Calu3 (cell line): ENCODE results near the gene RFTN2. TPM values are rescaled to one million over a fixed set of nuclear protein-coding genes. Genes with fewer than 3 reads are reported as not detected.

Source experiments
- BruUV-seq: library from RNA; stranded (reverse); fragments of 400-500 nt; replicated peaks from 2 replicates; lab custom pipeline; 2021; lab: Mats Ljungman, UMichigan
- CTCF ChIA-PET: fragments of 300-600 bp; sonication (Branson Sonifier 250); formaldehyde crosslinking; loops from one replicate; lab custom pipeline; 2022; ENCODE audit warnings: antibody characterized with exemption; lab: Charles Lee
- DNase-seq: peaks from one replicate; pipeline ENCODE4 v3.0.0; 2022
- H3K27ac Mint-ChIP-seq: one replicate; pipeline ENCODE4 v1.8.0; 2022; ENCODE audit warnings: mixed read lengths; ENCODE audit not compliant: unreplicated experiment
- H3K27me3 Mint-ChIP-seq: one replicate; pipeline ENCODE4 v1.8.0; 2022; ENCODE audit warnings: mixed read lengths; ENCODE audit not compliant: unreplicated experiment
- H3K36me3 Mint-ChIP-seq: one replicate; pipeline ENCODE4 v1.8.0; 2022; ENCODE audit warnings: mild to moderate bottlenecking, moderate library complexity, mixed read lengths; ENCODE audit not compliant: insufficient read depth, unreplicated experiment
- H3K4me1 Mint-ChIP-seq: one replicate; pipeline ENCODE4 v1.8.0; 2022; ENCODE audit warnings: mild to moderate bottlenecking, low read depth, mixed read lengths; ENCODE audit not compliant: unreplicated experiment
- H3K4me3 Mint-ChIP-seq: one replicate; pipeline ENCODE4 v1.8.0; 2022; ENCODE audit warnings: mild to moderate bottlenecking, low read depth, moderate library complexity, mixed read lengths; ENCODE audit not compliant: unreplicated experiment
- H3K9me3 Mint-ChIP-seq: one replicate; pipeline ENCODE4 v1.8.0; 2022; ENCODE audit warnings: low read depth, mixed read lengths; ENCODE audit not compliant: unreplicated experiment
- CTCF ChIP-seq: fragments of 200-600 bp; IDR thresholded peaks from one replicate; pipeline ENCODE4 v1.8.0; 2022; ENCODE audit warnings: antibody characterized with exemption; ENCODE audit not compliant: unreplicated experiment
- intact Hi-C: fragments of 100-400 bp; cut with micrococcal nuclease; formaldehyde crosslinking; loops from one replicate; pipeline ENCODE4 v1.10.0; 2022; ENCODE audit not compliant: unreplicated experiment
- total RNA-seq: library from RNA; stranded (reverse); gene quantifications from 2 replicates; pipeline ENCODE4 v1.2.3, GENCODE V29; 2022

The RFTN2 gene
- total RNA-seq, 1 experiment from 2014 or later = 0.05 TPM

GRCh38 chr2:197674060-197674459 is 1.3 kb downstream of the RFTN2 start:
- H3K4me3 Mint-ChIP-seq = no peak overlapping the region
- CTCF ChIA-PET = interaction anchor here (0.6 kb wide), 1 partner anchor 379 kb away, joined by 3 read pairs; no protein-coding TSS in a partner anchor
- intact Hi-C loops = no loop called here
- H3K9me3 Mint-ChIP-seq = no peaks in the 10 kb centered on the region
- no peaks in the 10 kb centered on the region for H3K27me3 Mint-ChIP-seq
- TF ChIP-seq CTCF = no peak
- BruUV-seq = no TSS peak
- H3K36me3 Mint-ChIP-seq = no peaks in the 10 kb centered on the region
- H3K4me1 Mint-ChIP-seq = no peaks in the 10 kb centered on the region
- no peak overlapping the region for H3K27ac Mint-ChIP-seq
- DNase-seq = no peak

GRCh38 chr2:197673606-197674005 is 1.8 kb downstream of the RFTN2 start:
- Mint-ChIP-seq H3K4me1 (no peaks in the 10 kb centered on the region), H3K27me3 (no peaks in the 10 kb centered on the region), H3K36me3 (no peaks in the 10 kb centered on the region), H3K4me3 (no peak overlapping the region), H3K27ac (no peak overlapping the region), H3K9me3 (no peaks in the 10 kb centered on the region)
- CTCF ChIA-PET = interaction anchor here (0.6 kb wide), 1 partner anchor 379 kb away, joined by 3 read pairs; no protein-coding TSS in a partner anchor
- intact Hi-C loops = no loop called here
- BruUV-seq = no TSS peak
- DNase-seq = no peak
- TF ChIP-seq CTCF = no peak

DNA sequence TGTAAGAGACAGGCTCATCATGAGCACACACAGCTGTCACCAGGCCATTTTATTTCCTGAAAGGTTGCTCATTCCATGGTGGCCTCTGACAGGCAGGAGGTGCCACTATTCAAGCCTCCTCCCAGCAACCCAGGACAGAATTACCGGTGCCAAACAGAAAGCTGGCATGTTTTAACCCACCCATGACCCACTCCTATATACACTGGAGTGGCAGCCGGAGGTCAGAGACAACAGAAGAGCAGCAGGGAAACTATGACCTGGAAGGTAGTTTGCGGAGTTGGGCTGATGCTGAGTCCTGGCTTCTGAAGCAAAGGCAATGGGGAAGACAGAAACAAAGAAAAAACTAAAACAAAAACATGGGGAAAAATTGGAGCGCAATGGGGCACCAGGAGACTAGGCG is 2.3 kb downstream of the RFTN2 start:
- Mint-ChIP-seq H3K27ac (no peak overlapping the region), H3K9me3 (no peaks in the 10 kb centered on the region), H3K4me1 (no peaks in the 10 kb centered on the region), H3K27me3 (no peaks in the 10 kb centered on the region), H3K36me3 (no peaks in the 10 kb centered on the region), H3K4me3 (no peak overlapping the region)
- CTCF ChIA-PET = no interaction called here
- no TSS peak for BruUV-seq
- intact Hi-C loops = no loop called here
- TF ChIP-seq CTCF = no peak
- DNase-seq = no peak

GRCh38 chr2:197672371-197672893 is 3.0 kb downstream of the RFTN2 start:
- CTCF ChIA-PET = no interaction called here
- Mint-ChIP-seq H3K9me3 (no peaks in the 10 kb centered on the region), H3K4me3 (no peak overlapping the region), H3K4me1 (no peaks in the 10 kb centered on the region), H3K27me3 (no peaks in the 10 kb centered on the region), H3K36me3 (no peaks in the 10 kb centered on the region), H3K27ac (no peak overlapping the region)
- TF ChIP-seq CTCF = no peak
- no peak for DNase-seq
- intact Hi-C loops = no loop called here
- BruUV-seq = no TSS peak
